Measurements from ENCODE around the gene ADM5.
"Not testable (repeated sequence)": the region's sequence is repeated elsewhere in the genome, so short reads cannot be mapped to it uniquely, and the experiment has no call there.

The ADM5 gene

GRCh38 chr19:49705919-49706318, 16.5 kb downstream of the ADM5 start:
- Histone ChIP-seq H3K4me2 (no peak overlapping the region), H3K4me3 (no peak overlapping the region), H3K4me1 (peaks cover 0 to 7% (median 0%) of the 10 kb centered on the region in 10 experiments; a peak in 4 of 20 replicates), H3K36me3 (no peaks in the 10 kb centered on the region), H3K27ac (no peak overlapping the region), H4K20me1 (no peaks in the 10 kb centered on the region), H3K27me3 (no peaks in the 10 kb centered on the region), H3K9ac (no peak overlapping the region), H3K9me3 (replicated peaks in 1 of 11) (no peaks in the 10 kb centered on the region)
- no peak for TF ChIP-seq Cebpa-rat (IDR thresholded peaks at IDR 0.05)

- no peaks in the 10 kb centered on the region for H4K20me1 ChIP-seq
- no peak for TF ChIP-seq Cebpa-rat (IDR thresholded peaks at IDR 0.05)
- H3K9ac ChIP-seq: no peak overlapping the region
- H3K27me3 ChIP-seq: no peaks in the 10 kb centered on the region
- no peak overlapping the region for H3K4me2 ChIP-seq
- no peak overlapping the region for H3K4me3 ChIP-seq
- no peaks in the 10 kb centered on the region for H3K36me3 ChIP-seq
- H3K27ac ChIP-seq: no peak overlapping the region
- H3K9me3 ChIP-seq (replicated peaks in 1 of 11): no peaks in the 10 kb centered on the region; a peak in 1 of 22 replicates
- H3K4me1 ChIP-seq: peaks cover 0 to 4% (median 0%) of the 10 kb centered on the region in 10 experiments; a peak in 1 of 20 replicates
These were observed 21.1 kb downstream of the ADM5 start for GRCh38 chr19:49710372-49710951.

GRCh38 chr19:49712397-49712859, 23.0 kb downstream of the ADM5 start:
- Histone ChIP-seq H3K9ac (no peak overlapping the region), H3K27ac (no peak overlapping the region), H3K4me2 (no peak overlapping the region)

GRCh38 chr19:49713236-49713845, 23.9 kb downstream of the ADM5 start:
- Histone ChIP-seq H3K4me2 (no peak overlapping the region), H3K9me3 (replicated peaks in 1 of 11) (peaks cover 0 to 11% (median 0%) of the 10 kb centered on the region in 11 experiments; a peak in 4 of 22 replicates), H4K20me1 (no peaks in the 10 kb centered on the region), H3K4me3 (no peak overlapping the region), H3K36me3 (no peaks in the 10 kb centered on the region), H3K27me3 (no peaks in the 10 kb centered on the region), H3K27ac (no peak overlapping the region), H3K4me1 (peaks cover 0 to 27% (median 14%) of the 10 kb centered on the region in 10 experiments; a peak in 17 of 20 replicates), H3K9ac (no peak overlapping the region)
- TF ChIP-seq Cebpa-rat (IDR thresholded peaks at IDR 0.05): no peak

More at GRCh38 chr19:49712397-49712859, 23.0 kb downstream of the ADM5 start:
- H3K9me3 ChIP-seq (replicated peaks in 1 of 11): peaks cover 0 to 11% (median 0%) of the 10 kb centered on the region in 11 experiments; a peak in 4 of 22 replicates
- TF ChIP-seq Cebpa-rat (IDR thresholded peaks at IDR 0.05): no peak
- no peaks in the 10 kb centered on the region for H3K27me3 ChIP-seq
- H3K4me1 ChIP-seq: peaks cover 0 to 21% (median 9%) of the 10 kb centered on the region in 10 experiments; a peak in 15 of 20 replicates
- H3K36me3 ChIP-seq: no peaks in the 10 kb centered on the region
- no peaks in the 10 kb centered on the region for H4K20me1 ChIP-seq
- no peak overlapping the region for H3K4me3 ChIP-seq

GRCh38 chr19:49716154-49716553, 26.8 kb downstream of the ADM5 start:
- H3K27me3 ChIP-seq: no peaks in the 10 kb centered on the region
- no peak overlapping the region for H3K4me3 ChIP-seq
- H3K4me2 ChIP-seq: peak overlapping the region in 3 of 11 experiments; percentile 9 to 17 (median 15); a peak in 4 of 22 replicates

GRCh38 chr19:49718511-49718910, 29.1 kb downstream of the ADM5 start:
- H4K20me1 ChIP-seq: no peaks in the 10 kb centered on the region
- H3K27ac ChIP-seq: peak overlapping the region in 1 of 11 experiments; percentile 20; a peak in 1 of 22 replicates
- no peaks in the 10 kb centered on the region for H3K36me3 ChIP-seq
- TF ChIP-seq Cebpa-rat (IDR thresholded peaks at IDR 0.05): no peak
- H3K9me3 ChIP-seq (replicated peaks in 1 of 11): peaks cover 4 to 34% (median 16%) of the 10 kb centered on the region in 11 experiments; a peak in 18 of 22 replicates
- H3K9ac ChIP-seq: no peak overlapping the region
- H3K4me3 ChIP-seq: no peak overlapping the region
- H3K4me1 ChIP-seq: peaks cover 0 to 22% (median 14%) of the 10 kb centered on the region in 10 experiments; a peak in 17 of 20 replicates
- no peak overlapping the region for H3K4me2 ChIP-seq
- H3K27me3 ChIP-seq: no peaks in the 10 kb centered on the region

More at GRCh38 chr19:49716154-49716553, 26.8 kb downstream of the ADM5 start:
- no peak for TF ChIP-seq Cebpa-rat (IDR thresholded peaks at IDR 0.05)
- Histone ChIP-seq H3K36me3 (no peaks in the 10 kb centered on the region), H3K4me1 (peaks cover 0 to 27% (median 14%) of the 10 kb centered on the region in 10 experiments; a peak in 17 of 20 replicates), H3K27ac (peak overlapping the region in 2 of 11 experiments; percentile 42 to 49; a peak in 3 of 22 replicates), H3K9me3 (replicated peaks in 1 of 11) (peaks cover 0 to 11% (median 0%) of the 10 kb centered on the region in 11 experiments; a peak in 4 of 22 replicates), H3K9ac (no peak overlapping the region), H4K20me1 (no peaks in the 10 kb centered on the region)

GRCh38 chr19:49718991-49719390, 29.6 kb downstream of the ADM5 start:
- no peak overlapping the region for H3K4me3 ChIP-seq
- no peak overlapping the region for H3K4me2 ChIP-seq
- TF ChIP-seq Cebpa-rat (IDR thresholded peaks at IDR 0.05): no peak
- peak overlapping the region in 1 of 11 experiments; percentile 20; a peak in 1 of 22 replicates for H3K27ac ChIP-seq
- peaks cover 4 to 35% (median 16%) of the 10 kb centered on the region in 11 experiments; a peak in 18 of 22 replicates for H3K9me3 ChIP-seq (replicated peaks in 1 of 11)
- H3K9ac ChIP-seq: no peak overlapping the region
- peaks cover 0 to 22% (median 14%) of the 10 kb centered on the region in 10 experiments; a peak in 17 of 20 replicates for H3K4me1 ChIP-seq
- H3K27me3 ChIP-seq: no peaks in the 10 kb centered on the region
- H4K20me1 ChIP-seq: no peaks in the 10 kb centered on the region
- no peaks in the 10 kb centered on the region for H3K36me3 ChIP-seq

- Histone ChIP-seq H3K9me3 (replicated peaks in 1 of 11) (peaks cover 4 to 35% (median 16%) of the 10 kb centered on the region in 11 experiments; a peak in 18 of 22 replicates), H3K4me1 (peaks cover 0 to 22% (median 14%) of the 10 kb centered on the region in 10 experiments; a peak in 17 of 20 replicates)
- not testable (repeated sequence) for H3K4me2 ChIP-seq, H3K4me3 ChIP-seq, H3K27ac ChIP-seq, H3K36me3 ChIP-seq, H3K9ac ChIP-seq, H3K27me3 ChIP-seq, H4K20me1 ChIP-seq
These were observed 30.0 kb downstream of the ADM5 start for GRCh38 chr19:49719420-49719819.
